Esophagus squamous epithelium (tissue), 5 donors: ENCODE data around the gene SV2B. TPM values are rescaled to one million over a fixed set of nuclear protein-coding genes. Genes with fewer than 3 reads are reported as not detected.

Source experiments
- DNase-seq: peaks from one replicate; lab custom pipeline; 2025; lab: John Stamatoyannopoulos, UW
- H3K27ac ChIP-seq, 4 donors: fragments of 200-600 bp; sonication (generic); one replicate each; pipeline ENCODE4 v1.5.1; 2016 to 2019; ENCODE audit warnings: mild to moderate bottlenecking in 1 of 4
- H3K27me3 ChIP-seq, 4 donors: fragments of 200-600 bp; sonication (generic); 1 replicate in 3 of 4; 2 replicates in 1 of 4; pipeline versions ENCODE4 v1.5.1 to v1.6.0; 2017 to 2021; ENCODE audit warnings: antibody characterized with exemption in 1 of 4
- H3K36me3 ChIP-seq, 3 donors: fragments of 200-600 bp; sonication (generic); one replicate each; pipeline ENCODE4 v1.5.1; 2016 to 2019
- H3K4me1 ChIP-seq, 3 donors: fragments of 200-600 bp; sonication (generic); one replicate each; pipeline ENCODE4 v1.5.1; 2017 to 2019
- H3K4me3 ChIP-seq, 4 donors: fragments of 200-600 bp; sonication (generic); 1 replicate in 3 of 4; 2 replicates in 1 of 4; pipeline ENCODE4 v1.5.1; 2016 to 2019; ENCODE audit warnings: mild to moderate bottlenecking in 2 of 4, moderate library complexity in 1 of 4
- H3K9me3 ChIP-seq, 3 donors: fragments of 200-600 bp; sonication (generic); one replicate each; pipeline ENCODE4 v1.5.1; 2016 to 2019
- POLR2A ChIP-seq, 4 donors: fragments of 450-650 bp; IDR thresholded peaks; one replicate each; pipeline ENCODE4 v1.6.1; 2017; ENCODE audit warnings: antibody characterized with exemption in 4 of 4, mild to moderate bottlenecking in 4 of 4, moderate library complexity in 3 of 4
- WGBS, 2 donors: methylation state at CpG; one replicate each; pipeline ENCODE4 v1.1.5; 2018; 5-methylcytosine and 5-hydroxymethylcytosine counted together
- intact Hi-C: fragments of 100-400 bp; cut with DNase I; formaldehyde crosslinking; loops from one replicate; pipeline ENCODE4 v1.15.0; 2022
- total RNA-seq, 4 donors: library from RNA; depleted of rRNA; stranded (reverse); fragments of >200 nt; gene quantifications; one replicate each; pipeline ENCODE4 v1.1.0, GENCODE V29; 2016
- TF ChIP-seq, protein P1 (sequence below), 6 experiments: fragments of 450-650 bp in 4 of 6; fragments of 200-600 bp in 2 of 6; sonication (generic) in 2 of 6; IDR thresholded peaks; one replicate each; pipeline ENCODE4 v1.5.1; 2016 to 2019; ENCODE audit warnings: antibody characterized with exemption in 6 of 6, mild to moderate bottlenecking in 4 of 6, moderate library complexity in 4 of 6
- donor health status: DM: yes; HTN: yes; CAD: no.

The SV2B gene
- total RNA-seq, 4 donors from 2014 or later: 0.04 to 0.95 (median 0.59) TPM; not detected in 1

DNA sequence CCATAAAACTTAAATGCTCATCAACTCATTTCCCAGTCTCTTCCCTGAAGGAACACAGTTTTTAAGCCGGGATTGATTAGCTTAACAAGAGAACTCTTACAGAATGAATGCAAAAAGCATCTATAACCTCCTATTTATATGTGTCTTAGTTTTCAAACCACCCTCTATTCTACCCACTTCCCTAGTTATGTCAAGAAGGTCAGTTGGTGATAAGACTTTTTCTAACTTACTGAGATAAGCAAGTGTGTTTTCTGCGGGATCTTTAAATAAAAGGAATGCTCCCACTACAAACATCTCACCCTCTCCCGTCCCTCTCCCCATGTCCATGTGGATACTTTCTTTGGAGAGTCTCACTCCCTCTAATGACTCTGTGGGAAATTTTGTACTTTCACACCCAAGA, 218.5 kb downstream of the SV2B start:
- DNase-seq: no peak
- WGBS, 2 donors: 67 to 81% methylated on average over 3 of the region's 3 CpGs
- no peaks in the 10 kb centered on the region for H3K4me1 ChIP-seq

GRCh38 chr15:91318931-91319330, 218.9 kb downstream of the SV2B start:
- no peak overlapping the region for H3K4me3 ChIP-seq
- no peak overlapping the region for H3K27ac ChIP-seq
- peaks cover 0 to 5% (median 0%) of the 10 kb centered on the region in 4 donors for H3K27me3 ChIP-seq
- no peaks in the 10 kb centered on the region for H3K9me3 ChIP-seq
- 61 to 84% methylated on average over 3 of the region's 3 CpGs for WGBS, 2 donors
- intact Hi-C loops: no loop called here
- TF ChIP-seq POLR2A (IDR thresholded peaks at IDR 0.05): no peak
- TF ChIP-seq, protein P1, sequence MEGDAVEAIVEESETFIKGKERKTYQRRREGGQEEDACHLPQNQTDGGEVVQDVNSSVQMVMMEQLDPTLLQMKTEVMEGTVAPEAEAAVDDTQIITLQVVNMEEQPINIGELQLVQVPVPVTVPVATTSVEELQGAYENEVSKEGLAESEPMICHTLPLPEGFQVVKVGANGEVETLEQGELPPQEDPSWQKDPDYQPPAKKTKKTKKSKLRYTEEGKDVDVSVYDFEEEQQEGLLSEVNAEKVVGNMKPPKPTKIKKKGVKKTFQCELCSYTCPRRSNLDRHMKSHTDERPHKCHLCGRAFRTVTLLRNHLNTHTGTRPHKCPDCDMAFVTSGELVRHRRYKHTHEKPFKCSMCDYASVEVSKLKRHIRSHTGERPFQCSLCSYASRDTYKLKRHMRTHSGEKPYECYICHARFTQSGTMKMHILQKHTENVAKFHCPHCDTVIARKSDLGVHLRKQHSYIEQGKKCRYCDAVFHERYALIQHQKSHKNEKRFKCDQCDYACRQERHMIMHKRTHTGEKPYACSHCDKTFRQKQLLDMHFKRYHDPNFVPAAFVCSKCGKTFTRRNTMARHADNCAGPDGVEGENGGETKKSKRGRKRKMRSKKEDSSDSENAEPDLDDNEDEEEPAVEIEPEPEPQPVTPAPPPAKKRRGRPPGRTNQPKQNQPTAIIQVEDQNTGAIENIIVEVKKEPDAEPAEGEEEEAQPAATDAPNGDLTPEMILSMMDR (IDR thresholded peaks at IDR 0.05): no peak
- no peak for DNase-seq
- no peaks in the 10 kb centered on the region for H3K4me1 ChIP-seq
- H3K36me3 ChIP-seq: no peaks in the 10 kb centered on the region

More for the DNA sequence above, 218.5 kb downstream of the SV2B start:
- intact Hi-C loops: no loop called here
- no peak for TF ChIP-seq POLR2A (IDR thresholded peaks at IDR 0.05)
- TF ChIP-seq, protein P1 (IDR thresholded peaks at IDR 0.05): no peak
- Histone ChIP-seq H3K4me3 (no peak overlapping the region), H3K27me3 (peaks cover 0 to 5% (median 0%) of the 10 kb centered on the region in 4 donors), H3K9me3 (no peaks in the 10 kb centered on the region), H3K36me3 (no peaks in the 10 kb centered on the region), H3K27ac (no peak overlapping the region)

GRCh38 chr15:91319371-91320059, 219.5 kb downstream of the SV2B start:
- no peaks in the 10 kb centered on the region for H3K36me3 ChIP-seq
- H3K27ac ChIP-seq: no peak overlapping the region
- intact Hi-C loops: no loop called here
- TF ChIP-seq, protein P1 (IDR thresholded peaks at IDR 0.05): no peak
- peaks cover 0 to 5% (median 0%) of the 10 kb centered on the region in 4 donors for H3K27me3 ChIP-seq
- 59 to 63% methylated on average over 5 of the region's 5 CpGs for WGBS, 2 donors
- no peak for DNase-seq
- no peaks in the 10 kb centered on the region for H3K4me1 ChIP-seq
- no peak overlapping the region for H3K4me3 ChIP-seq
- no peaks in the 10 kb centered on the region for H3K9me3 ChIP-seq

GRCh38 chr15:91320101-91320500, 220.0 kb downstream of the SV2B start:
- intact Hi-C loops: no loop called here
- Histone ChIP-seq H3K36me3 (no peaks in the 10 kb centered on the region), H3K27ac (no peak overlapping the region), H3K4me1 (no peaks in the 10 kb centered on the region), H3K27me3 (peaks cover 0 to 5% (median 0%) of the 10 kb centered on the region in 4 donors), H3K9me3 (no peaks in the 10 kb centered on the region), H3K4me3 (no peak overlapping the region)
- WGBS, 2 donors: 71 to 87% methylated on average over 4 of the region's 4 CpGs
- TF ChIP-seq, protein P1 (IDR thresholded peaks at IDR 0.05): no peak
- no peak for TF ChIP-seq POLR2A (IDR thresholded peaks at IDR 0.05)
- DNase-seq: no peak

DNA sequence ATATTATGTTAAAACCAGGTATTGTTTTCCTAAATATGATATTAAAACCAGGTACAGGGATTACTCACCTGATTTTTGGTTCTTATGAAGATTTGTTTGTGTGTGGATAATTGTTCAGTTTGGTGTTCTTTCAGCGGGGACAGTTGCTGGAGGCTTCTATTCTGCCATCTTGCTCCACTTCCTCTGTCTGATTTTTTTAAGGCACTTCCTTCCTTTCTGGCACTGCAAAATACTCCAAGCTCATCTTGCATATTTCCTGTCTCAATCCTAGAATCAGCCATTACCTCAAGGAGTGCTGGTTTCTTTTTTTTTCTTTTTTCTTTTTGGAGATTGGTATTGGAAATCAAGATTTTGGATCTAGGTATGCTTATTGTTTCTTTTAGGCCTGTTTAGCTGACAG, 229.9 kb downstream of the SV2B start:
- intact Hi-C loops: no loop called here
- Histone ChIP-seq H3K27me3 (peaks cover 0 to 13% (median 0%) of the 10 kb centered on the region in 4 donors), H3K4me1 (no peaks in the 10 kb centered on the region), H3K4me3 (no peak overlapping the region), H3K9me3 (no peaks in the 10 kb centered on the region), H3K36me3 (no peaks in the 10 kb centered on the region), H3K27ac (no peak overlapping the region)
- 63 to 76% methylated on average over 1 of the region's 1 CpG for WGBS, 2 donors
- no peak for TF ChIP-seq POLR2A (IDR thresholded peaks at IDR 0.05)
- TF ChIP-seq, protein P1 (IDR thresholded peaks at IDR 0.05): no peak
- no peak for DNase-seq
